ENCODE measurements around the gene SPO11. TPM values are rescaled to one million over a fixed set of nuclear protein-coding genes. Genes with fewer than 3 reads are reported as not detected.
A peak's percentile ranks its signal among the peaks of the same experiment; 100 is the strongest.

Gene SPO11
- total and polyA plus RNA-seq, 9 of the 15 experiments (the other 6 are each of a cell fraction or from before 2014, with no cell fraction given): not detected

GRCh38 chr20:57392512-57393271 lies 63.1 kb downstream of the SPO11 start (continued):
- TF ChIP-seq MAZ (CRISPR knock-in tag; conservative IDR thresholded peaks at IDR 0.05 in 1 of 2, IDR thresholded peaks at IDR 0.05 in 1 of 2): peak in 1 of 2 experiments; percentile 52; a peak in 1 of 4 replicates
- no peak for TF ChIP-seq ZBTB17 (CRISPR knock-in tag; IDR thresholded peaks at IDR 0.05)
- TF ChIP-seq MYBL2 (IDR thresholded peaks at IDR 0.05; ENCODE audit: low read depth): no peak
- TF ChIP-seq MYBL2 (CRISPR knock-in tag; IDR thresholded peaks at IDR 0.05; ENCODE audit: borderline replicate concordance): no peak
- no peak for TF ChIP-seq XRCC5 (IDR thresholded peaks at IDR 0.05; ENCODE audit: low read depth, low read length)
- TF ChIP-seq, protein P1, sequence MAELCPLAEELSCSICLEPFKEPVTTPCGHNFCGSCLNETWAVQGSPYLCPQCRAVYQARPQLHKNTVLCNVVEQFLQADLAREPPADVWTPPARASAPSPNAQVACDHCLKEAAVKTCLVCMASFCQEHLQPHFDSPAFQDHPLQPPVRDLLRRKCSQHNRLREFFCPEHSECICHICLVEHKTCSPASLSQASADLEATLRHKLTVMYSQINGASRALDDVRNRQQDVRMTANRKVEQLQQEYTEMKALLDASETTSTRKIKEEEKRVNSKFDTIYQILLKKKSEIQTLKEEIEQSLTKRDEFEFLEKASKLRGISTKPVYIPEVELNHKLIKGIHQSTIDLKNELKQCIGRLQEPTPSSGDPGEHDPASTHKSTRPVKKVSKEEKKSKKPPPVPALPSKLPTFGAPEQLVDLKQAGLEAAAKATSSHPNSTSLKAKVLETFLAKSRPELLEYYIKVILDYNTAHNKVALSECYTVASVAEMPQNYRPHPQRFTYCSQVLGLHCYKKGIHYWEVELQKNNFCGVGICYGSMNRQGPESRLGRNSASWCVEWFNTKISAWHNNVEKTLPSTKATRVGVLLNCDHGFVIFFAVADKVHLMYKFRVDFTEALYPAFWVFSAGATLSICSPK (IDR thresholded peaks at IDR 0.05; ENCODE audit: borderline replicate concordance): no peak
- TF ChIP-seq, protein P2, sequence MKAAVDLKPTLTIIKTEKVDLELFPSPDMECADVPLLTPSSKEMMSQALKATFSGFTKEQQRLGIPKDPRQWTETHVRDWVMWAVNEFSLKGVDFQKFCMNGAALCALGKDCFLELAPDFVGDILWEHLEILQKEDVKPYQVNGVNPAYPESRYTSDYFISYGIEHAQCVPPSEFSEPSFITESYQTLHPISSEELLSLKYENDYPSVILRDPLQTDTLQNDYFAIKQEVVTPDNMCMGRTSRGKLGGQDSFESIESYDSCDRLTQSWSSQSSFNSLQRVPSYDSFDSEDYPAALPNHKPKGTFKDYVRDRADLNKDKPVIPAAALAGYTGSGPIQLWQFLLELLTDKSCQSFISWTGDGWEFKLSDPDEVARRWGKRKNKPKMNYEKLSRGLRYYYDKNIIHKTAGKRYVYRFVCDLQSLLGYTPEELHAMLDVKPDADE (conservative IDR thresholded peaks at IDR 0.05; ENCODE audit: control insufficient read depth, low read depth, low read length): no peak
- TF ChIP-seq, protein P3, sequence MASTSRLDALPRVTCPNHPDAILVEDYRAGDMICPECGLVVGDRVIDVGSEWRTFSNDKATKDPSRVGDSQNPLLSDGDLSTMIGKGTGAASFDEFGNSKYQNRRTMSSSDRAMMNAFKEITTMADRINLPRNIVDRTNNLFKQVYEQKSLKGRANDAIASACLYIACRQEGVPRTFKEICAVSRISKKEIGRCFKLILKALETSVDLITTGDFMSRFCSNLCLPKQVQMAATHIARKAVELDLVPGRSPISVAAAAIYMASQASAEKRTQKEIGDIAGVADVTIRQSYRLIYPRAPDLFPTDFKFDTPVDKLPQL (IDR thresholded peaks at IDR 0.05; ENCODE audit: extremely low read depth, insufficient read length): no peak
- no peak; the same call in 1 of the 2 replicates for TF ChIP-seq PHF8 (IDR thresholded peaks at IDR 0.05; ENCODE audit: borderline replicate concordance, low read length)
- peak; percentile 55; the same call in 1 of the 2 replicates for TF ChIP-seq TFAP4 (CRISPR knock-in tag; IDR thresholded peaks at IDR 0.05; ENCODE audit: borderline replicate concordance)
- peak; percentile 65; the same call in 1 of the 2 replicates for TF ChIP-seq POLR2G (IDR thresholded peaks at IDR 0.05; ENCODE audit: low read depth, low read length)
- no peak for TF ChIP-seq ZNF239 (CRISPR knock-in tag; IDR thresholded peaks at IDR 0.05)
- TF ChIP-seq, protein P4, sequence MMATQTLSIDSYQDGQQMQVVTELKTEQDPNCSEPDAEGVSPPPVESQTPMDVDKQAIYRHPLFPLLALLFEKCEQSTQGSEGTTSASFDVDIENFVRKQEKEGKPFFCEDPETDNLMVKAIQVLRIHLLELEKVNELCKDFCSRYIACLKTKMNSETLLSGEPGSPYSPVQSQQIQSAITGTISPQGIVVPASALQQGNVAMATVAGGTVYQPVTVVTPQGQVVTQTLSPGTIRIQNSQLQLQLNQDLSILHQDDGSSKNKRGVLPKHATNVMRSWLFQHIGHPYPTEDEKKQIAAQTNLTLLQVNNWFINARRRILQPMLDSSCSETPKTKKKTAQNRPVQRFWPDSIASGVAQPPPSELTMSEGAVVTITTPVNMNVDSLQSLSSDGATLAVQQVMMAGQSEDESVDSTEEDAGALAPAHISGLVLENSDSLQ (IDR thresholded peaks at IDR 0.05): peak; percentile 16; the same call in 1 of the 2 replicates
